HG02759 (cell line): Measurements from ENCODE around the gene ANKRD11.
A peak's percentile ranks its signal among the peaks of the same experiment; 100 is the strongest.

Experiments
- ATAC-seq: cut with Tn5 transposase; IDR thresholded peaks from one replicate; pipeline ENCODE4 v1.9.1; 2021; ENCODE audit warnings: mild to moderate bottlenecking, moderate library complexity; ENCODE audit not compliant: unreplicated experiment

Gene ANKRD11

DNA sequence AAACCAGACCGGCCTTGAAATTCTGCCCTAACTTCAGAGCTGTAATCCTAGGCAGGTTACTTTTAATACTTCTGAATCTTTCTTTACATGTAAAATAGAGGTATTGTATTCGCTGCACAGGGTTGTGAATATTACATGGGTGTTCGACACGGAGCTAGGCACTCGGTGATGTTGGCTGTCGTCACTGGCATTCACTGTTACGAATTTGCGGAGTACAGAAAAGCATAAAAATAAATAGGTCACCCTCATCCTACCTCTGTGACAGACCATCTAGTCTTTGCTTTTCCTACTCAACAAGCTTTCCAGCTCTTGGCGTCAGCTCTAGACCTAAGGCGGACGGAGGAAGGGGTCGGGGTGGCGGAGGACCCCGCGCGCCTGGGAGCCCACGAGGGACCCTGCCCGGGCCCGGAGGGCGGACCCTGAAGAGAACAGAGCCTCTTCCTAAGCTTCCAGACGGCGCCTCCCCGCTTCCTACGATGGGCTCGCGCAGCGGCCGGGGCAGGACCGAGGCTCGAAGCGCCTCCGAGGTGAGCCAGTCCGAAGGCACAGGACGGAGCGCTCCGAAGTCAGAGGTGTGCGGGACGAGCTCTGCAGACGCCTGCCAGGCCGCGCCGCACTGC lies 17.0 kb upstream of the ANKRD11 start:
- ATAC-seq: no peak

DNA sequence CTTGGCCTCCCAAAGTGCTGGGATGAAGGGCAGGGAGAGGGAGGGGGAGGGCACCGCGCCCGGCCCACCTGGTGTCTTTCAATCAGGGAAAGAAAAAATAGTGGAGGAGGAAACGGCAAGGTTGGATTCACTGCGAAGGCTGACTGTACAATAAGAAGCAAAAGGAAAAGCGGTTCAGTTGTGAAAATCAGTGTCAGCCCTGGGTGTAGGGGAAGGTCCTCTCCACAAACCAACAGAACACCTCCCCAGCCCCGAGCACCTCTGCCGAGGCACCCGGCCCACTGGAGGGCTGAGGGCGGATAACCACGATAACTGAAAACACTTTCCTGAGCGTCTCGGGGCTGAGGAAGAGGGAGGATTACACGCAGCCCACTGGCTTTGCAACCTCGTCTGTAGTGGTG lies 16.4 kb upstream of the ANKRD11 start:
- no peak for ATAC-seq

DNA sequence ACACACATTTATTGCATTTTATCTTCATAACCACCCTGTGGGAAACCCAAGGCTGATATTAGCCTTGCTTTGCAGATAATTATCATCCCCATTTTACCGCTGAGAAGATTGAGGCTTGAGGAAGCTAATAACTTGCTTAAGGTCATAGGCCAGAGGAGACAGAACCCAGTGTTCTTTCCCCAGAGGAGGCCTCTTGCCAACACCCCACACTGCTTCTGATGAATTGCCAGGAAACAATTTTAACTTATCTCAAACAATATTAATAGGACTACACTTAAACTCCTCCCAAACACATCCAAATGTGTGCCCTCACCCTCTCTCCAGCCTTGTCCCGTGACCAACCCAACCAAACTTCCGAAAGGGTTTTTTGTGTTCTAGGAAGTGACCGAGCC lies 15.7 kb upstream of the ANKRD11 start:
- ATAC-seq: no peak

DNA sequence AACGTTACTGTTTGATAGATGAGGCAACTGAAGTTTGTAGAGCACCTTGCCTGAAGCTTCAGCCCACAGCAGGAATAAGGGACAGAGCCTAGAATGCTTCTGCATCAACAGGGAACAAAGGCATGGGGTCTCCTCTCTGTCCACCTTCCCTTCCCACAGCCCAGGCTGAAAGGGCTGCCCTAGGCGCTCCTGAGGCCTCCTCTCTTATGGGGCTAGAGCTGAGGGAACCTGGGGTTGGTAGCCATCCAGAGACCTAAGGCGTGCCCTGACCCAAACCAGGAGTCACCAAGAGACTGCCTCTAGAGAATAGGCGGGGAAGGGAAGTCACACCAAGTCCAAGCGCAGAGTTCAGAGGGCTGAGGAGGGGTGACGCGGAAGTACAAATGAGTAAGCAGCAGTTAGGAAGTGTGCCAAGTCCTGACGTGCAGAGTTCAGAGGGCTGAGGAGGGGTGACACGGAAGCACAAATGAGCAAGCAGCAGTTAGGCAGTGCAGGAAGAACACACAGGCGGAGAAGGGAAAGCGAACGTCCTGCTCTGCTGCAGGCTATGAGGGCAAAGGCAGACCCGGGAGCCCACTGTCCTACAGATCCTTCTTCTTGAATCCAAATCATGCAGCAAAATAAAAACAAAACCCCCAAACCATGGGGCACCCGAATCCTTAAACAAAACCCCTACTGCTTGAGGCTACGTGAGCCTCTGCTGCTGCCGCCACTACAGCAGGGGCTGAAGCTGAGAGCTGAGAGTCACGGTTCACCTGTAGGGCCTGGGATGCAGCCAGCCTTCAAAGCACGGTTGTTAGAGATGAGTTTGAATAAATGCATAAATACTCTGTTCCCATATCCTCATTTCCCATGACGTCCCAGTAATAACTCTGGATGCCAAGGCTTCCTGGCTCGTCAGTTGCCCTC lies 15.1 kb upstream of the ANKRD11 start:
- ATAC-seq: peak; percentile 59

DNA sequence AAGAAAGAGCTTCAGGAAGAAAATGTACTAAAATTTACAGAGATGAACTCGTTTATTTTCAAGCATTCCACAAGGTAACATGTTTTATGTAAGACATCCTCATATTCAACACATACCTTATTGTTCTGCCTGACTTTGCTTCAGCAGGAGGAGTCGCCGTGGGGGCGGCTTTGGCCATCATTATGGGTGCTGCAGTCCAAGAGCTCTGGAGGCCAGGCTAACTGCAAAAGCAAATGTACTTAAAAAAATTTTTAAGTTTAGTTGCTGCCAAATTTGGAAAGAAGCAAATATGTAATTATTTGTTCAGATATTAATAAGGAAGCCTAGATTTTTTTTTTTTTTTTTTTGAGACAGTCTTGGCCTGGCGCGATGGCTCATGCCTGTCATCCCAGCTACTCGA lies 13.7 kb upstream of the ANKRD11 start:
- ATAC-seq: no peak

DNA sequence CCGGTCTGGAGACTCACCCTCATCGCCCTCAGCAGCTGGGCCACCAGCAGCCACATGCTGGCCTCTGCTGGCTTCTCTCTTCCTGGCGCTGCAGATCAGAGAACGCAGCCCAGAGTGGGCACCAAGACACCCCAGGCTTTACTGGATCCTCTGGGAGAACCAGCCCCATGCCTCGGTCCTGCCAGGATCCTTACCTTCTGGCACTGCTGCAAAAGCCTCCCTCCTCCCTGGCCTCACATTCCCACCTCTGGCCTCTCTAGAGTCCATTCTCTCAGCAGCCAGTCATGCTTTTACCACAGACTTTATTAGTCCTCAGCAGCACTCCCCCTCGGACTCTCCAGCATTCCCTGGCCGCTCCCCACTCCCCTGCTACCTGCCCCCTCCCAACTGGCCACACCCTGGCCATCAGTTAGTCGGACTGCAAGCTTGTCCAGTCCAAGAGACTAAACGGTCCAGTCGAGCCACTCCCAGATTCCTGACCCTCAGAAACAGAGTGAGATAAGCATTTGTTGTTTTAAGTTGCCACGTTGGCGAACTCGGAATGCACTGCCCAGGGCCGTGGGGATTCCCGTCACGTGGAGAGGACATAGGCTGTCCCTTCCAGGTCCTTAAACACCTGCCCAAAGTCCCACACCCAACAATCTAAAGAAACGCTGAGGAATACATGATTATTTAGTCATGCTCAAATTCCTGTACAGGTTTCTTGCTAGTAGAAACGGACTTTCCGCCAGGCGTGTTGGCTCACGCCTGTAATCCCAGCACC lies 11.9 kb upstream of the ANKRD11 start:
- no peak for ATAC-seq

DNA sequence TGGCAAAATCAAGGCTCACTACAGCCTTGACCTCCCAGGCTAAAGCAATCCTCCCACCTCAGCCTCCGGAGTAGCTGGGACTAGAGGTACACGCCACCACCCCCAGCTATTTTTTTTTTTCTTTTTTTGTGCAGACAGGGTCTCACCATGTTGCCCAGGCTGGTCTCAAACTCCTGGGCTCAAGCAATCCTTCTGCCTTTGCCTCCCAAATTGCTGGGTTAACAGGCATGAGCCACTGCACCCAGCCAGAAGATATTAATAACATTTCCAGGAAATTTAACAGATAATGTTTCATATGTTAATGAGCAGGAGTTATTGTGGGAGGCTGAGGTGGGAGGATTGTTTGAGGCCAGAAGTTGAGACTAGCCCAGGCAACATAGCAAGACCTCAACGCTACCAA lies 9.4 kb upstream of the ANKRD11 start:
- ATAC-seq: no peak

DNA sequence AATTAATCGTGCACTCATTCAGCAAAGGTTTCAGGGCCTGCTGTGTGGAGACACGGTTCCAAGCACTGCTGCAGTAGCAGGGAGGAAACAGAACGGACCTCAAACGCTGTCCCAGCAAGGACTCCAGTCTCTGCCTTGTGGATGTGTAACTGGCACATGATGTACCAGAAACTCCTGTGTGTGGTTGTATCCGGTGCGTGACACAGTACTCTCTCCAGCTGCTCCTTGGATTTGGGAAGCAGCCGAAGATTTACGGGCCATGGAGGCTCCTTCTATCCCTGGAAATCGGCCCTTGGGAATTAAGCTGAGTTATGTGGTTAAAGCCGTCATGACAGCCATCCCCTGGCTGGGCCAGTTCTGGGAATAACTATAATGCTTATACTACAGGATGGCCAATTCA lies 8.5 kb upstream of the ANKRD11 start:
- no peak for ATAC-seq

DNA sequence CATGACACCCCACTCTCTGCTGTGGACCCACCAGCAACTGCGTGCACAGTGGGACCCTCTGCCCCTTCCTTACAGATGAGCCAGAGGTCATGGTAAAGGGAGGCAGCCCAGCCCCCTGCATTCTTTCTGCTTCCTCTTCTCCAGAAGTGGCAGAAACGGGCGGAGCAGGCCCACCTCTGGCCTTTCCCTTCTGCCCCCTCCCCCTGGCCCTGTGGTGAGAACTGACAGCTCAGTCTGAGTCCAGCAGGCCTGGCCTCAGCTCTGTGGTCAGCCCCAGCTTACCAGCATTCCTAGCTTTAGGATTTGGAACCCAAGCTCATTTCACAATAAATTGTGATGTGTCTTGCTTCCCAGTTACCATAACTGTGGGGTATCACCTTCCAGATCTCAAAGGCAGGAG lies 4.8 kb upstream of the ANKRD11 start:
- ATAC-seq: no peak

DNA sequence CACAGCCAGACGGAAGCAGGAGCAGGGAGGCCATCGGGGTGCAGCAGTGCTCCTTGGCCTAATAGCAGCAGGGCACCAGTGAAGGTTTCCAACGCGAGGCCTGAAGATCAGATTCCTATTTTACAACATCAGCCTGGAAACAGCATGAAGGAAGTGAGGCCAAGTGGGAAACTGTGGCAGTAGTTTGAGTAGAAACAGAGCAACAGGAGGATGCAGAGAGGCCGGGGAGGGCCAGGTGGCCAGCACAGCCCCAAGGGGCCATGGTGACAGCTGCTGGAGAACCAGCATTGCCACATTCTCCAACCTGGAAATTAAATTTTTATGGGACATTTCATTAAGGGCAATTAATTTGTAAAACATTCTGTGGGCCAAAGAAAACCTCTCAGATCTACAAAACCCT lies 3.4 kb upstream of the ANKRD11 start:
- no peak for ATAC-seq

DNA sequence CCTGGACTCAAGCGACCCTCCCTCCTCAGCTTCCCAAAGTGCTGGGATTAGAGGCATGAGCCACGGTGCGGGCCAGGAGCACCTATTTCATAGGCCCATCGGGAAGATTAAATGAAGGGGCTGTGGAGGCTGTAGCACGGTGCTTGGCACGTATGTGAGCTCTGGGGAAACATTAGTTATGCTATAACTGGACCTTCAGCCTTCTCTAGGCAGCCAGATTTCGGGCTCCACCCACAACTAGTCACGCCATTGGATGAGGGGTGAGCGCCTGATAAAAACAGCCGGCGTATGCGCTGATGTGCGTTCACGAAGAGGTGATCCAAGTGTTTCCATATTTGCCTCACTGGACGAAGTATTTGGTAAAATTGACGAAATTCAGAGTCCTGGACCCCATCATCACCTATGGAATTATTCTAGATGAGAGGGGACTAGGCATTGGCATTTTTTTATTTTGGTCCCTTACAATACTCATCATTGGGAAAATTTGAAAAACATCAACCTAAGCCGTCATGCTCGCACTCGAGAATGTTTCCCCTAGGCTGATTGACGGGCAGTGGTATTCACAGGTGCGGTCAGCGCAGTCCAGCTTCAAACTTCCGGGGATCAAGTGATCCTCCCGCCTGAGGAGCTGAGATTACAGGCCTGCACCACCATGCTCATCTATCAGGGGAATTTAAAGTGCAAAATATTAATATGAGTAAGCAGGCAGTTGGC lies 1.8 kb upstream of the ANKRD11 start:
- ATAC-seq: no peak

DNA sequence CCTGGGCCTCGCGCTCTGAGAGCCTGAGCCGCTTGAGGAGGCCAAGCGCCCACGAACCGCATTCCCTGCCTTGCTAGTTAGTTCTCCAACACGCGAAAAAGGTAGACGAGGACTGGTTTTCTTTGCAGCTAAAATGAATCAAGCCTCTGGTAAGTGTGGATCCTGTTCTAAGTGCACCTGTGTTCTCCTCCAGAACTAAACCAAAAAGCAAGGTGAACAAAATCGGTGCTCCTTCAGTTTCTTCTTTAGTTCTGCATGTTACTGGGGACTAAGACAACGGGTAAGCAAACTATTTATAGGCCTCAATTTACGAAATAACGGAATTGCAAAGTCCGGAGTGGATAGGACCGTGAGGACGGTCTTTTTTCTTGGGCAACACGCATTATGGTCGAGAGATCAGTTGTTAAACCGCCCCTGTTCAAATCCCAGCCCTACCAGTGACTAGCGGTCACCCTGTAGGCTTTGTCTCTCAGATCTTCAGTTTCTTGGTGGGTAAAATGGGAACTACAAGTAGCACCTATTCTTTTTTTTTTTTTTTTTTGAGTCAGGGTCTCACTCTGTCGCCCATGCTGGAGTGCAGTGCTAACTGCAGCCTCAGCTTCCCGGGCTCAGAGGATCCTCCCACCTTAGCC lies 993 bp upstream of the ANKRD11 start:
- ATAC-seq: no peak

DNA sequence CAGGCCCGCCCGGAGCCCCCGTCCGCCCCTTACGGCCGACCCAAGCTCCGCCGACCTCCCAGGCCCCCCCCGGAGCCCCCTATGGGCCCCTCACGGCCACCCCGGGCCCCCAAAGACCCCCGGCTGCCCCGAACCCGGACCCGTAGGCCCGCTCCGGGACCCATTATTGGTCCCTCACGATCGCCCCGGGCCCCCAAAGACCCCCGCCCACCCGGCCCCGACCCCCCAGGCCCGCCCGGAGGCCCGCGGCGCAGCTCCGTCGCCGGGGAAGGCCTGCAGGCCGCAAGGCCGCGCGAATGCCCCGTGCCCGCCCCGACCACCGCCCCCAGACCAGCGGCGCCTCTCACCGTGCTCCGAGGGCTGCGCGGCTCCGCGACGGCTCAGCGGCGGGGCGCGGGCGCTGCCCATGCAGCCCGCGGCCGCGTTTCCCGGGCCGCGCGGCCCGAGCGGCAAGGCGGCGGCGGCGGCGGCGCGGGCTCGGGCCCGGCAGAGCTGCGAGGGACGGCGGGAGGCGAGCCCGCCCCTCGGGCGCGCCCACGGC lies 393 bp downstream of the ANKRD11 start:
- ATAC-seq: no peak

DNA sequence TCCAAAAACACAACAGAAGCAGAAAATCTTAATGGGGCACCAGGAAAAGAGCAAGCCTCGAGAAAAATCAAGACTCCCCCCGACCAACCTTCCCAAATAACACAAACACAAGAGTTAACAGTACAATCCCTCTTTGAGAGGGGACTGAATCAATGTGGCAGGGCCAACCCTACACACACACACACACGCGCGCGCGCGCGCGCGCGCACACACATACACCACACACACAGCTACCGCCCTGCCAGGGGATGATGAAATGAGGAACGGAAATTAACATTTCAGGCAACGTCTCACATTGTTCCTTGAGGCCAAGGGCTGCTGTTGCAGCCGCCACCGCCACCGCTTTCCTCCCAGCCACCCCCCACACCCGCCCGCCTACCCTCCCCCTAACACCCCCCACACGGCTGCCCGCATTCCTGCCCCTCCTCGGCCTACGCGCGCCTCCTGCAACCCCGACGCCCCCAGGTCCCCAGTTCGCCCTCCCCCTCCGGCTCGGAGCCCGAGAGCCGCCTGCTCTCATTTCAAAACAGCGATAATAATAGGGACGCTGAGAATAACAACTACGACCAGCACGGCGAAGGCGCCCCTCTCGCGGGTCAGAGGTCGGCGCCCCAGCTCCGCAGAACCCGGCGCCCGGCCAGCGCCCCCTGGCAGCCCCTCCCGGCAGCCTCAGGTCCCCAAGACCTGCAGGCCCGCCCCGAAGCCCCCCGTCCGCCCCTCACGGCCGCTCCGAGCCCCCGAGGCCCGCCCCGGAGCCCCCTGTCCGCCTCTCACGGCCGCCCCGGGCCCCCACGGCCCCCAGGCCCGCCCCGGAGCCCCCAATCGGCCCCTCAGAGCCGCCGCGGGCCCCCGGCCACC lies 1.1 kb downstream of the ANKRD11 start:
- peak; percentile 24 for ATAC-seq

DNA sequence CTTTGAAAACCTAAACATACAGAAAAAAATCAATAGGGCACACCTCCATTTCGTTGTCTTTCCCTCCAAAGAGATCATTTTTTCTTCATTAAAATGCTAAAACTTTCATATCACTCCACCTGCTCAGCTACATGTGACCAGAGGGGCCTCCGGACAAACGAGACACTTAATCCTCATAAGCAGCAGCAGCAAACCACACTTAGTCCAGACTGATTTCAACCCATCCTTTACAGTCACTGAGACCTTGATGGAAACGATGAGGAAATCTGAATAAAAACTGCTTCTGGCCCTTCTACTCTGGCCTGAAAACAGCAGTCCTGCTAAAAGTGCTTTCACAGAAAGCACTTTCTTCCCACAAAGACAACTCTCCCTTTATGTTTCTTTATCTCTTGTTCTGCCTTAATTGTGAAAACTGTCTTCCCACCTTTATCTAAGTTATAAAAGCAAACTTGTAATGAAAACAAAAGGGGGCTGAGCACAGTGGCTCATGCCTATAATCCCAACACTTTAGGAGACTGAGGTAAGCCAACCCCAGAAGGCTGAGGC lies 4.6 kb downstream of the ANKRD11 start:
- no peak for ATAC-seq

DNA sequence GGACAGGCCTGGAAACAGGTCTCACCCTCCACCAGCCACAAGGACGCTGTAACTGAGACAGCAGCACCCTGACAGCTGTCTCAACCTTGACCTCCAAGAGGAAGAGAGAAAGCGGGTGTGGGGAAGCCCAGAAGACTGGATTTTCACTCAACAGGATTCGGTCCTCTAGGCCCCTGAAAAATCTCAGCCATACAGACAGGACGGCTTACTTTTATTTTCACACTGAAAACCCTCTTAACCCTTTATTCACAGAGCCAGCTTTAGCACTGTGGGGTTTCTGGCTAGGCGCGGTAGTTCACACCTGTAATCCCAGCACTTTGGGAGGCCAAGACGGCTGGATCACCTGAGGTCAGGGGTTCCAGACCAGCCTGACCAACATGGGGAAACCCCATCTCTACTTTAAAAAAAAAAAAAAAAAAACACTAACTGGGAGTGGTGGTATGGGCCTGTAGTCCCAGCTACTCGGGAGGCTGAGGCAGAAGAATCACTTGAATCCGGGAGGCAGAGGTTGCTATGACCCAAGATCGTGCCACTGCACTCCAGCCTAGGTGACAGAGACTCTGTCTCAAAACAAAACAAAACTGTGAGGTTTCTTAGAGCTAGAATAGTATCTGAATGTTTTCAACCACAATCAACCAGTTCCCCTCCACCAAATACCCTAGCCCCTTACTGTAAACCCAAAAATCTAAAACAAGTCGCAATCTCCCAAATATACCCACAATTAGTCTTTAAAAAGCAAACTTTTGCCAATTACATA lies 5.3 kb downstream of the ANKRD11 start:
- ATAC-seq: no peak

DNA sequence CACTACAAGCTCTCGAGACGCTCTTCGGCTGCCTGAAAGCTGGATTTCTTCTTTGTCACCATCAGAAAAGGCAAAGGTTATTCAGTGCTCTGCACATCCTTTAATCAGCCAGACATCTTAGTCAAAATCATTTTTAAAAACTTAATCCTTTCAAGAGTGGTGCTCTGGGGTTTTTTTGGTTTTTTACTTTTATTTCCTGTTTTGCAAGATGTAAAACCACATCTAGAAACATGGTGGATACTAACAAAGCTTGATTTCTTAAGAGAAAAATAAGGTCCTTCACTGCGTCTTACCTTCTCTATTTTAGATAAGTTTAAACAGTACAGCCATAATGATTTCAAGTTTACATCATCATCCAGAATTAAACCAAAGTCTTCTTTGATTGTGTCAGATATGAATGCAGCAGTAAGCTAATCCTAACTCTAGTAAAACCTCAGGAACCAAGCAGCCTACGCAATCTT lies 6.3 kb downstream of the ANKRD11 start:
- no peak for ATAC-seq

DNA sequence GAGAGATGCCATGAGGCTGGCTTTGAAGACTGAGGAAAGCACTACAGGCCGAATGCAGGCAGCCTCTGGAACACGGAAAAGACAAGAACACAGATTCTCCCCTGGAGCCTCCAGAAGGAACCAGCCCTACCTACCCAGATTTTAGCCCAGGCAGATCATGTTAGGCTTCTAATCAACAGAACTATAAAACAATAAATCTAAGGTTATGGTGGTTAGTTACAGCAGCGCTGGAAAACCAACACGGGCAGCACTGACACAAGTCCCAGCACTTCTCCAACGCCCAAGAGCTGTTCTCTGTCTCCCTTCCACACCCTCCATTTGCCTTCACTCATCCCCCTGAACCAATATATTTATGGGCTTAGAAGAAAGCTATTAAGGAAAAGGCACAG lies 7.5 kb downstream of the ANKRD11 start:
- no peak for ATAC-seq
